HG03066 (cell line): ENCODE measurements around the gene TNK1.

Source experiments
- ATAC-seq: cut with Tn5 transposase; IDR thresholded peaks from one replicate; pipeline ENCODE4 v1.9.1; 2021; ENCODE audit warnings: low read depth; ENCODE audit not compliant: unreplicated experiment

Gene TNK1

DNA sequence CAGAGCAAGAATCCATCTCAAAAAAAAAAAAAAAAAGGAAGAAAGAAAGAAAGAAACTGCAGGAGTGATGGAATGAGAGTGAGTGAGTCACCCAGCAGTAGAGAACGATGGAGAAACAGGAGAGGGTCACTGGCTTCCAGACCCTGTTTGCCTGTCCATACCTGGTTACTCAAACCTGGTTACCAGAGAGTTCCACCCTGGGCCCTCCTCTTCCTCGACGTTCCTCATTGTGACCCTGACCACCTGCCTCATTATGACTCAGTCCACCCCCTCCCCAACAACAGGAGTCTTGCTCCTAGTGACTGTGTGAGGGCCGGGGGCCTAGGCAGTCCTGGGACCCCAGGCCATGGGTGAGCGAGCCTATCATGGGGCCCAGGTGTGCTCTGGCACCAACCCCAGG is 47.7 kb downstream of the TNK1 start, which contains the start of gene SPEM3:
Gene SPEM3, plus strand, starts transcription at position 301 of the 400 bp plus-strand sequence. Its CDS starts 46 bp downstream, at position 347.
- no peak for ATAC-seq

DNA sequence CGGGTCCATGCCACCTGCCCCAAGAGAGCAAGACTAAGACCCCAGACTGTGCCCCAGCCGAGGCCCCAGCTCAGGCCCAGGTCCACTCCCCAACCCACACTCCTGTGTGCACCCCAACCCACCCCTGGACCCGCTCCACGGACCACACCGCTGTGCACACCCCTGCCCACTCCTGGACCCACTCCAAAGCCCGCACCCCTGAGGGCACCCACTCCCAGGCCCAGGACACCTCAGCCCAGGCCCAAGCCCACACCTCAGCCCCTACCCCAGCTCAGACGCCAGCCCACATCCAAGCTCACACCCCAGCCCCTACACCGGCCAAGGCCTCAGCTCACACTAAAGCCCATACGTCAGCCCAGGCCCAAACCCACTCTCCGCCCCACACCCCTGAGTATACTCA is 48.8 kb downstream of the TNK1 start:
- no peak for ATAC-seq

DNA sequence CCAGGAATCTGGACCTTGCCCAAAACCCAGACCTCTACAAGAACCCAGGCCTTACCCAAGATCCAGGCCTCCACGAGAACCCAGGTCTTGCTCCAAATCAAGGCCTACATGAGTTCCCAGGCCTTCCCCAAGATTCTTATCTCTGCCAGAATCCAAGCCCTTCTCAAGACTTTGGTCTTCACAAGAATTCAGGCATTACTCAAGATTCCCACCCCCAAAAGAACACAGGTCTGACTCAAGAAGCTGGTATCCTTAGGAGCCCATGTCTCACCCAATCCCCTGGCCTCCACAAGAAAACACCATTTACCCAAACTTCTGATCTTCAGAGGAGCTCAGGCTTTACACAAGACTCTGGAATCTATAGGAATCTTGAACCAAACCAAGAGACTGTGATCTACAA is 50.3 kb downstream of the TNK1 start:
- ATAC-seq, result no peak

DNA sequence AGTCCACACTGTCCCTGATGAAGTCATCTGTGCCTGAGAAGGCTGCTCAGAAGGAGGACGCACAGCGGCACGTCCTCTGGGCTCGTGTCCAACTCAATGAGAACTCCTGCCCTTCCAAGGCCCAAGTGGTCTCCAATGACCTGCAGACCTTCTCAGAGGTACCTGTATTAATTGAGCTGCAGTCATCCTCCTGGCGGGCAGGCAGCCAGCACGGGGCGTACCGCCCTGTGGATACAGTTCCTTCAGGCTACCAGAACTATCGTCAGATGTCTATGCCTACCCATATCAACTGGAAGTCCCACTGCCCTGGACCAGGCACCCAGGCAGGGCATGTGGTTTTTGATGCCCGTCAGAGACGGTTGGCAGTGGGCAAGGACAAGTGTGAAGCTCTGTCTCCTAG is 51.4 kb downstream of the TNK1 start:
- ATAC-seq, result no peak

DNA sequence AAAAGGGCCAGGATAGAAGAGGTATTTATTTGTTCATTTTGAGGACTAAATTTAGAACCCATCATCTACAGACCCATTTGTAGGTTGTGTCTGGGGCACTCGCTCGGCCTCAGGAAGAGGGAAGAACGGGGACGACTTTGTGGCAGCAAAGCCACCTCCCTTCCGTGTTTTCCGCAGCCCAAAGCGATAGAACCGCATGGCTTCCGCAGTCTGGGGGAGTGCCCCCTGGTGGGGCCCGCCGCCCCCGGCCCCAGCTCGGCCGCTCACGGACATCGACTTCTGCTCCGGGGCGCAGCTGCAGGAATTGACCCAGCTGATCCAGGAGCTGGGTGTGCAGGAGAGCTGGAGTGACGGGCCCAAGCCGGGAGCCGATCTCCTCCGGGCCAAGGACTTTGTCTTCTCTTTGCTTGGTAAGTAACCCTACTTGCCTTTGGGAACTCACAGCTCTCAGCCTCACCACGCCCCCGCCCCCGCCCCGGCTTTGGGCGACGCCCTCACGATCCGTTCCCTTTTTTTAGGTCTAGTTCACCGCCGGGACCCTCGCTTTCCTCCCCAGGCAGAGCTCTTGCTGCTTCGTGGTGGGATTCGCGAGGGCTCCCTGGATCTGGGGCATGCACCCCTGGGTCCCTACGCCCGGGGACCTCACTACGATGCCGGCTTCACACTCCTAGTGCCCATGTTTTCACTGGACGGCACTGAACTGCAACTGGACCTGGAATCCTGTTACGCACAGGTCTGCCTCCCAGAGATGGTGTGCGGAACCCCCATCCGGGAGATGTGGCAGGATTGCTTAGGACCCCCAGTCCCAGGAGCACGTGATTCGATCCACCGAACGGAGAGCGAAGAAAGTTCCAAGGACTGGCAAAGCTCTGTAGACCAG is 55.0 kb downstream of the TNK1 start:
- ATAC-seq, result no peak

DNA sequence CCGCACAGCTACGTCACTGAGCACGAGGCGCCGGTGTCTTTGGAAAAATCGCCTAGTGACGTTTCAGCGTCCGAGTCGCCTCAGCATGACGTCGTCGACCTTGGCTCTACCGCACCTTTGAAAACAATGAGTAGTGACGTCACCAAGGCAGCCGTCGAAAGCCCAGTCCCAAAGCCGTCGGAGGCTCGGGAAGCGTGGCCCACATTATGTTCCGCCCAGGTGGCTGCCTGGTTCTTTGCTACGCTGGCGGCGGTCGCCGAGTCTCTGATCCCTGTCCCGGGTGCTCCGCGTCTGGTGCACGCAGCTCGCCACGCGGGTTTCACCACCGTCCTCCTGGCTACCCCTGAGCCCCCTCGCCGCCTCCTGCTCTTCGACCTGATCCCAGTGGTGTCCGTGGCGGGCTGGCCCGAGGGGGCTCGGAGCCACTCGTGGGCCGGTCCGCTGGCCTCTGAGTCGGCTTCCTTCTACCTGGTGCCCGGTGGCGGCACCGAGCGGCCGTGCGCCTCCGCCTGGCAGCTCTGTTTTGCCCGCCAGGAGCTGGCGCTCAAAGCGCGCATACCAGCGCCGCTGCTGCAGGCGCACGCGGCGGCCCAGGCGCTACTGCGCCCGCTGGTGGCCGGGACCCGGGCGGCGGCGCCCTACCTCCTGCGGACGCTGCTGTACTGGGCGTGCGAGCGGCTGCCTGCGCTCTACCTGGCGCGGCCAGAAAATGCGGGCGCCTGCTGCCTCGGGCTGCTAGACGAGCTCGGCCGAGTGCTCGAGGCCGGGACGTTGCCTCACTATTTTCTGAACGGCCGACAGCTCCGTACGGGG is 55.9 kb downstream of the TNK1 start:
- ATAC-seq, result no peak

DNA sequence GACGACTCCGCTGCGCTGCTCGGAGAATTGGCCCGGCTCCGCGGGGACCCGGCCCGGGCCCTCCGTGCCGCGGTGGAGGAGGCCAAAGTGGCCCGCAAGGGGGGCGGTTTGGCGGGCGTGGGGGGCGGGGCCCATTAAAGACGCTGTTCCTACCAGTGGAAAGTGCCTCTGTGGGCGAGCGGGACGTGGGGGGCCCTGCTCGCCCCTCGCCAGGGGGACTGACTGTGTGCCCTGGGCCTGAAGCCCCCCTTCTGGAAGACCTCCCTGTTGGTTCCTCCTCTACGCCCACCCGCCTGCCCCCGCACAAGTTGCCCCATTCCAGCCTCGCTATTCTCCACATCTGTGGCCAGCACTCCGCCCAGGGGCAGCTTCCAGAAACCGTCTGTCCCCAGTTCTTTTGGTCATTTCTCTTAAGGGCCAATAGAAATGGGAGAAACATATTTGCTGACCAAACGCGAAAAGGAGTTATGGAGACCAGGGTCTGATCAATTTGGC is 56.5 kb downstream of the TNK1 start:
- ATAC-seq, result no peak

DNA sequence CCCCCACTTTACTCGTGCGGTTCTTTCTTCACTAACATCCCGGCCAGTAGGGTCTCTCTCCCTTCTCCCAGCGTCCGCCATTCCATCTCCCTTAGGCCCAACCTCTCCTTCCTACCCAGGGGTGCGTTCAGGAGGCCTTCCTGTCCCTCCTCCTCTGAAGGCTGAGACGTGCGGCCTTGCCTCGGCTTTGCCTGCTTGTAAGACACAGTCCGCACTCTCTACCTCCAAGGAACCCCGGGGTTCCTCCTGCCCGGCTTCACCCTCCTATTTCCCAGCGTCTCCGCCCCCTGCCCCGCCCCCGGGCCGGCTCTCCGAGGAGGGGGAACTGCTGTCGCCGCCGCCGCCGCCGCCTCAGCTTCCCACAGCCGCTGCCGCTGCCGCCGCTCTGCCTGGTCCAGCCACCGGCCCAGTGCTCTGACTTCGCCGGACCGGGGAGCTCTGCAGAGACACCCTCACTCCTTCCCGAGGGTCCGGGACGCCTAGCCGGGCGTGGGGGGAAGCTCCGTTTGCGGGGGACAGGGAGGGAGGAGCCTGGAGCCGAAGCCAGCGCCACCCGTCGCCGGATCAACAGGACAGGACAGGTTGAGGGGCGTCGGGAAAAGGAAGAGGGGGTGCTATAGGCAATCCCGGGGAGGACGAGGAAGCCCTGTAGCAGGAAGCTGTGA is 57.2 kb downstream of the TNK1 start:
- ATAC-seq, result no peak

DNA sequence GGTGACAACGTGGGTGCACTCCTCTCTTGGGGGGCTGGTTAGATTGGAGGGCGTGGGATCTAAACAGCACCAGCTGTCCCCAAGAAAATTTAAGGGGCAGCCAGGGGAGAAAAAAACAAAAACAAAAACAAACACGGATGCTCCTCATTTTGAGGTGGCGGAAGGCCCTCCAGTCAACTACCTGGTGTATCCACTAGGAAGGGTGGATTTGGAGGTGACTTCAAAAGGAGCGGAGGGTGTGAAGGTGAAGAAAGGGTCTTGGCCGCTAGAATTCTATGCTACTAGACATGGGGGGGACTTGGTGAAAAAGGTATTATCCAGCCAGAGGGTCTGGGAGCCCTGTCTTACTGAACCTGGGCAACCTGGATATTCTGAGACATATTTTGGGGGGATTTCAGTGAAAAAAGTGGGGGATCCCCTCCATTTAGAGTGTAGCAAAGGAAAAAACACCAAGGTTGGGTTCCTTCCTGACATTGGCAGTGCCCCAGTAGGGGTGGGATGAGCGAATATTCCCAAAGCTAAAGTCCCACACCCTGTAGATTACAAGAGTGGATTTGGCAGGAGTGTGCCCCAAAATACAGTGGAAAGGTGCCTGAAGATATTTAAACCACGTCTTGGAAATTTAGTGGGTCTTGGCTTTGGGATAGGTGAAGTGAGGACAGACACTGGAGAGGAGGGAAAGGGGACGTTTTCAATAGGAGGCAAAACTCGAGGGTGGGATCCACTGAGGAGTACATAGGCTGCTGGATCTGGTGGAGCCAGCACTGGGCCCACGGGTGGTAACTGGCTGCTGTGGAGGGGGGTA is 58.0 kb downstream of the TNK1 start:
- ATAC-seq, result no peak
